BLaER1 (cell line): Measurements from ENCODE around the gene TNNI3K.

Source experiments
- H3K27ac ChIP-seq: shearing (Covaris generic); formaldehyde crosslinking; 2 replicates; pipeline ENCODE4 v1.8.1; 2022
- H3K27me3 ChIP-seq: shearing (Covaris generic); formaldehyde crosslinking; 2 replicates; pipeline ENCODE4 v1.8.1; 2022
- H3K36me3 ChIP-seq: shearing (Covaris generic); formaldehyde crosslinking; 2 replicates; pipeline ENCODE4 v1.8.1; 2022
- H3K4me1 ChIP-seq: shearing (Covaris generic); formaldehyde crosslinking; 2 replicates; pipeline ENCODE4 v1.8.1; 2022
- H3K4me2 ChIP-seq: shearing (Covaris generic); formaldehyde crosslinking; 2 replicates; pipeline ENCODE4 v1.8.1; 2022
- H3K4me3 ChIP-seq: shearing (Covaris generic); formaldehyde crosslinking; 2 replicates; pipeline ENCODE4 v1.8.1; 2022
- H3K9ac ChIP-seq: shearing (Covaris generic); formaldehyde crosslinking; 2 replicates; pipeline ENCODE4 v1.8.1; 2022
- H3K9me3 ChIP-seq: shearing (Covaris generic); formaldehyde crosslinking; 2 replicates; pipeline ENCODE4 v1.8.1; 2022
- H4K20me1 ChIP-seq: shearing (Covaris generic); formaldehyde crosslinking; 2 replicates; pipeline ENCODE4 v1.8.1; 2022
- Cebpa-rat ChIP-seq: shearing (Covaris generic); IDR thresholded peaks from 2 replicates; pipeline ENCODE4 v1.8.1; 2022

Gene TNNI3K

DNA sequence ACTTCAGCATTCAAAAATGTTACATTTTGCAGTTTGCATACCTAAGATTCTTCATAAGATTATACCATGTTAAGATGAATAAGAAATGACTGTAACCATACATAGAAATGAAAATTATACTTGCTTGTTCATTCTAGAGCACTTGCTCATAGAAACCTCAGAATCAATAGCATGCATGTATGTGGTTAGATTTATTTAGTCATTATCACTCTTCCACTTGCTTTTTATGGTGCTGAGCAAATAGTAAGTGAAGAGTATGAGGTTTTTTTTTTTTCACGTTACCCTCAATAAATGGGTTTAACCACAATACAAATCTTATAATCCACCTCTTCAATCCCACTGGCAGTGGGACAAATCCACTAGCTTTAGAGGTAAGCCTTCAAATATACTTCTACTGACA lies 192.5 kb downstream of the TNNI3K start:
- H3K9ac ChIP-seq: no peak overlapping the region
- H4K20me1 ChIP-seq: no peaks in the 10 kb centered on the region
- no peak overlapping the region for H3K27ac ChIP-seq
- no peak for TF ChIP-seq Cebpa-rat
- no peaks in the 10 kb centered on the region for H3K36me3 ChIP-seq
- no peaks in the 10 kb centered on the region for H3K4me1 ChIP-seq
- no peaks in the 10 kb centered on the region for H3K9me3 ChIP-seq
- H3K27me3 ChIP-seq: no peaks in the 10 kb centered on the region
- H3K4me2 ChIP-seq: no peak overlapping the region
- no peak overlapping the region for H3K4me3 ChIP-seq

DNA sequence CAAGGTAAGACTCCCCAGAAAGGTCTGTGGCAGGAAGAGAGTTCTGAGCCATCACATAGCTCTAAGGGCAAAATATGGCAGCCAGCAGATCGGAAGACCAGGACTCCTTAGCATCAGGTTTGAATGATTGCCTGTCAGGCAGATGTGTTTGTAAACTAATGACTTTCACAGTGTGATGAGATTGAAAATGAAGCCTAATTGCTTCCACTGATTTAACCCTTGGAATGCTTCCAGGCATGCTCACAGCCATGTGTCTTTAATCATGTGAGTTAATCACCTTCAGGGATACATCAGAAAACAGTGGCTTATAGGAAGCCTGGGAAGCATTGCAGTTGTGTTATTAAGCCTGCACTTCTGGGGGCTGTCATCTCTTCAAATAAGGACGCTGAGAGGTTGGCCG lies 194.4 kb downstream of the TNNI3K start:
- Histone ChIP-seq H3K27ac (no peak overlapping the region), H3K9ac (no peak overlapping the region), H3K27me3 (no peaks in the 10 kb centered on the region), H3K9me3 (no peaks in the 10 kb centered on the region), H3K36me3 (no peaks in the 10 kb centered on the region), H3K4me2 (no peak overlapping the region), H3K4me1 (no peaks in the 10 kb centered on the region), H4K20me1 (no peaks in the 10 kb centered on the region), H3K4me3 (no peak overlapping the region)
- TF ChIP-seq Cebpa-rat: no peak

DNA sequence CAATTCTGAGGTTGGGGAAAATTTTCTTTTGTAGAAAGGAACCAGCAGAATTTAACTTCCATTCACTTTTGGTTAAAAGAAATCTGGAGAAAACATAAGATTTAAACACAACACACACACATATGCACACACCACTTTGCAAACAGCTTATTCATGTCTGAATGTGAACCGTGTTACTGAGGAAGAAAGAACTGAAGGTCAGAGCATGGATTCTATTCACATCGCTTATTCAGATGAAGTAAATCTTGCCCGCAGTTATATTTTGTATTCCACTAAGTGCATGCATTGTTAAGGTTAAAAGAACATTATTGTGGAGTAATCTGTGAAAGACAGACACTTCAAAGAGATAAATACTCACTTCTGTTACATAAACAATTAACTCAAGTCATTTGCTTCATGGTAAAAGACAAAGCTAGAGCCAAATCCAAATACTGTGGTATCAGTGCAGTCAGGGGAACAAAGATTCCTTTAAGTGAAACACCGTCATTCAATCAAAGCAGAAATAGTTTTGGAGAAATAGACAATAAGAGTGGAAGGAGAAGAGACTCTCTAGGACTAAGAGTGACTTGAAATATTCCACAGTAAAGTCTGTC lies 195.3 kb downstream of the TNNI3K start:
- H3K9ac ChIP-seq: no peak overlapping the region
- H3K4me3 ChIP-seq: no peak overlapping the region
- TF ChIP-seq Cebpa-rat: no peak
- H4K20me1 ChIP-seq: no peaks in the 10 kb centered on the region
- no peak overlapping the region for H3K27ac ChIP-seq
- H3K4me2 ChIP-seq: no peak overlapping the region
- H3K27me3 ChIP-seq: no peaks in the 10 kb centered on the region
- H3K9me3 ChIP-seq: no peaks in the 10 kb centered on the region
- H3K36me3 ChIP-seq: no peaks in the 10 kb centered on the region
- H3K4me1 ChIP-seq: no peaks in the 10 kb centered on the region

DNA sequence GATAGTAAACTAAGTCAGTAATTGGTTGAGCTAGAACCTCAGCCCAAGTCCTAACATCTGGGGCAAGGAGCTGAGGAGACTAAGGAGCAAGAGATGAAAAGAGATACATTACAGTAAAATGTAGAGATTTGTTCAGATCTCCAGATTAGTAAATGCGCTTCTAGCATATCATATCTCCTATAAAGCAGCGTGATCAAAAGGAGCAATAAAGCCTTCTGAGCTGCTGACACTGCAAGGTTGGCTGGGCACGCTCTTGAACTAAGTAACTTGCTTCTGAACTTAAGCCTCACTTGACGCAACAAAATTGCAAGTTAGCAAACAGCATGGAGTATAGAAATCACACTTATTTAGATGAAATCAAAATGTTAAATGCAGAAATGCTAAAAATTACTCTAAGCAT lies 196.3 kb downstream of the TNNI3K start:
- no peak for TF ChIP-seq Cebpa-rat
- Histone ChIP-seq H3K27ac (no peak overlapping the region), H3K4me1 (peaks cover 6% of the 10 kb centered on the region; the same call in 1 of the 2 replicates), H3K27me3 (no peaks in the 10 kb centered on the region), H4K20me1 (no peaks in the 10 kb centered on the region), H3K4me3 (no peak overlapping the region), H3K4me2 (no peak overlapping the region), H3K36me3 (no peaks in the 10 kb centered on the region), H3K9ac (no peak overlapping the region), H3K9me3 (no peaks in the 10 kb centered on the region)

DNA sequence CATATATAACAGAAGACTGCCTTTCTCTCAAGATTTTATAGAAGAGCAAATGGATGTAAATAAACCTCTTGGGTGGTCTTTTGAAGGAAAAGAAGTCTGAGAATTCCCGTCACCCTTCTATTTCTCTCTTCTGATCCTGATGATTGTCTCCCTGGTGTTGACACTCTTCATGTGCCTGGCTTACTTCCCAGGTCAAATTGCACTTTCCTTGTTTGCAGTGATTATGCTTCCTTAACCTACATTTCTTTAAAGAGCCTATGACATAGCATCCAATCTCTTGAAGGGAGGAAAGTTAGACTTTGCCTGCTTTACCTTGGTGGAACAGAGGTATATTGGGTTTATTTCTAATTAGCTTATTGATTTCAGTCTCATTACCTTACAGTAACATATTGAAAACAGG lies 197.1 kb downstream of the TNNI3K start:
- H3K9ac ChIP-seq: no peak overlapping the region
- peaks cover 6% of the 10 kb centered on the region; the same call in 1 of the 2 replicates for H3K4me1 ChIP-seq
- H3K27me3 ChIP-seq: no peaks in the 10 kb centered on the region
- TF ChIP-seq Cebpa-rat: no peak
- no peaks in the 10 kb centered on the region for H3K36me3 ChIP-seq
- no peak overlapping the region for H3K4me3 ChIP-seq
- no peak overlapping the region for H3K4me2 ChIP-seq
- no peak overlapping the region for H3K27ac ChIP-seq
- no peaks in the 10 kb centered on the region for H3K9me3 ChIP-seq
- H4K20me1 ChIP-seq: no peaks in the 10 kb centered on the region

DNA sequence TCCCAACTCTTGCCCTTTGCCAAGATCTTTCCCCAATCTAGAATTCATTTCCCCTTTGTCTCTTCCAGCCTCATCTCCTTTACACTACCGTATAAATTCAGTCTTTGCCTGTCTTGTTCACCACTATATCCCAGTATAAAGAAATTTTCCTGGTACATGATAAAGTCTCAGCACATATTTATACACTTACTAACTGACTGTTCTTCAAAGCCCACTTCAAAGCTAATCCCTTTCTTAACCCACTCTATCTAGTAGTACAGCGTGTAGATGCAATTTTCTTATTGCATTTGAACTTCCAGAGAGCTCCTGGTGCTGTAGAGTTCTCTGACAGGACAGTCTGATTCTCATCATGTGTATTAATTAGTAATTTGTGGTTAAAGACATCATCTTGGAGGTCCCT lies 199.1 kb downstream of the TNNI3K start:
- no peak for TF ChIP-seq Cebpa-rat
- Histone ChIP-seq H3K4me2 (no peak overlapping the region), H4K20me1 (no peaks in the 10 kb centered on the region)

DNA sequence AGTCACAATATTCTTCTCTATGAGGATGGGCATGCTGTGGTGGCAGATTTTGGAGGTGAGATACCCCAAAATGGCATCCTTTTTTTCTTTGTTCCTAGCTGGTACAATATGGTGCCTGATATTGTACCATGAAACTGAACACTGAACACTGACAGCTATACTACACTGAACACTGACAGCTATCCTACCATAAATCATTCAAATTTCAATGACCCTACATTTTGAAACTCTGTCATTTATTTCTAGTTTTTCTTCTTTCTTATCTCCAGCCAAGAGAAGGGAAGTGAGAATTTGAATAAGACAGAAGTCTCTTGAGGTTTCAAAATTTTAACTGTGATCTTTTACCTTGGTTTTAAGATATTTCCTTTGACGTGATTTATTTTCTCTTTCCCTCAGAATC lies 200.9 kb downstream of the TNNI3K start:
- H3K4me2 ChIP-seq: no peak overlapping the region
- H4K20me1 ChIP-seq: no peaks in the 10 kb centered on the region
- no peaks in the 10 kb centered on the region for H3K27me3 ChIP-seq
- H3K9me3 ChIP-seq: no peaks in the 10 kb centered on the region
- H3K36me3 ChIP-seq: no peaks in the 10 kb centered on the region
- no peak for TF ChIP-seq Cebpa-rat
- H3K27ac ChIP-seq: no peak overlapping the region
- no peak overlapping the region for H3K4me3 ChIP-seq
- H3K4me1 ChIP-seq: peaks cover 6% of the 10 kb centered on the region; the same call in 1 of the 2 replicates
- H3K9ac ChIP-seq: no peak overlapping the region

More for the DNA sequence above, 199.1 kb downstream of the TNNI3K start:
- Histone ChIP-seq H3K4me3 (no peak overlapping the region), H3K9ac (no peak overlapping the region), H3K4me1 (peaks cover 6% of the 10 kb centered on the region; the same call in 1 of the 2 replicates), H3K27ac (no peak overlapping the region), H3K27me3 (no peaks in the 10 kb centered on the region), H3K36me3 (no peaks in the 10 kb centered on the region), H3K9me3 (no peaks in the 10 kb centered on the region)

DNA sequence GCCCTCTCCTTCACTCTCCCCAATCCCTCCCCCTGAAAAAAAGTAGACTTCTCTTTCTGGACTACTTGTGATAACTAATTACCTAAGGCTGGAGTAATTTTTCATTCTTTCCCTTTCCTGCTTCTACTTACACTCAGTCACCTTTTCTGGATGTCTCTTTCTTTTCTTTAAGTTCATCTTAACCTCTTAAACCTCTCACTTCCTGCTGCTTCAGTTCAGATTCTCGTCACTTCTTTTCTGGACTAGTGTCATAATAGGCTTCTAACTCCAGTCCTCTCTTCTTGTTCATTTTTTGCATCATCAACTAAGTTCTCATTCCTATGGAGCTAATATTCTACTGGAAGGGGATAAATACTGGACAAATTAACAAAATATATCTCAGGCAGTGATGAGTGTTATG lies 201.8 kb downstream of the TNNI3K start:
- no peak overlapping the region for H3K4me2 ChIP-seq

DNA sequence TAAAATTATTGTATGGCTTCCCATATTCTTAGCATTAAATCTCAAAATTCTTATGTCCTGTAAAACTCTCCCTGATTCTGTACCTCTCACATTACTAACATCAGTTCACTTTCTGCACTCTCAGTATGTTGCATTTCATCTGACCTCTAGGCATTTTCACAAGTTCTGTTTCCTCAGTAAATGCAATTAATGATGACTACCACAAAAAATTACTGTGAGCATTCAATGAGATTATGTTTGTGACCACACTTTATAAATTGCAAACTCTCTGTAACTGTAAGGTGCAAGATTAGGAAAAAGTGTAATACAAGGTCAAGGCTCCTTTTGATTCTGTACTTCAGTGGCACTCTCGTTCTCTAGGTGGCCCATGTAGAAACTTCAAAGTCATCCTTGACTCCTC lies 216.8 kb downstream of the TNNI3K start:
- H3K9ac ChIP-seq: no peak overlapping the region
- H3K9me3 ChIP-seq: no peaks in the 10 kb centered on the region
- H3K4me3 ChIP-seq: no peak overlapping the region
- H3K27me3 ChIP-seq: no peaks in the 10 kb centered on the region
- no peaks in the 10 kb centered on the region for H4K20me1 ChIP-seq
- no peaks in the 10 kb centered on the region for H3K36me3 ChIP-seq
- no peak overlapping the region for H3K27ac ChIP-seq
- TF ChIP-seq Cebpa-rat: no peak
- no peaks in the 10 kb centered on the region for H3K4me1 ChIP-seq
- H3K4me2 ChIP-seq: no peak overlapping the region

More for the DNA sequence above, 201.8 kb downstream of the TNNI3K start:
- H3K9me3 ChIP-seq: no peaks in the 10 kb centered on the region
- H3K27ac ChIP-seq: no peak overlapping the region
- H3K4me3 ChIP-seq: no peak overlapping the region
- H3K4me1 ChIP-seq: peaks cover 6% of the 10 kb centered on the region; the same call in 1 of the 2 replicates
- no peaks in the 10 kb centered on the region for H3K27me3 ChIP-seq
- H3K9ac ChIP-seq: no peak overlapping the region
- H3K36me3 ChIP-seq: no peaks in the 10 kb centered on the region
- no peak for TF ChIP-seq Cebpa-rat
- no peaks in the 10 kb centered on the region for H4K20me1 ChIP-seq

DNA sequence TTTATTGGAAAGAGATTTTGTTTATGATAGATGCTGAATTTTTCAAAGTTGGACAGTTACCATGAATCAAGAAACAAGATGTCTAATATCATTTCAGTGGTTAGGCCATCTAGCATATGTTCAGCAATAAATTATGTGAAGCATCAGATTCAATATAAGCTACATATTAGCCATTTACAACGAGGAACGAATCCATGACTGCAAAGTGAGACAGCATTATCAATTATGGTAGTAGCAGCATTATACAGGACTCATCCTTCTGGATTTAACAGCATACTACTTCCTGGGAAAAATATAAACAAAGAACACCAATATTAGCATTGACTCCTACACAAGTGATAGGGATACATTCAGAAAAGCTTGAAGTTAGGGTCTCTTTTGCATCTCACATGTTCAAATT lies 218.1 kb downstream of the TNNI3K start:
- Histone ChIP-seq H3K9me3 (no peaks in the 10 kb centered on the region), H3K36me3 (no peaks in the 10 kb centered on the region), H3K4me3 (no peak overlapping the region), H3K27me3 (no peaks in the 10 kb centered on the region), H3K9ac (no peak overlapping the region), H3K4me2 (no peak overlapping the region), H3K4me1 (no peaks in the 10 kb centered on the region), H4K20me1 (no peaks in the 10 kb centered on the region), H3K27ac (no peak overlapping the region)
- TF ChIP-seq Cebpa-rat: no peak

DNA sequence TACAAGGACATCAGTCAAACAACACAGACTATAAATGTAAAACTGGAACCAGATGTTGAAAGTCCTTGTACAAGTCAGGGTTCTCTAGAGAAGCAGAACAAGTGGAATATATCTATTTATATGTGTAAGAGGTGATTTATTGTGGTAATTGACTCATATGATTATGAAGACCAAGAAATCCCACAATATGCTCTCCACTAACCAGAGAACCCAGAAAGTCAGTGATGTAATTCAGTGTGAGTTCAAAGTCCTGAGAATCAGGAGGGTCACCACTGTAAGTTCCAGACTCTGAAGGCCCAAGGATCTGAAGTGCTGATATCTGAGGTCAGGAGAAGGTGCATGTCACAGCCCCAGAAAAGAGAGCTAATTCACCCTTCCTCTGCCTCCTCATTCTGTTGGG lies 220.2 kb downstream of the TNNI3K start:
- H3K27ac ChIP-seq: no peak overlapping the region
- no peaks in the 10 kb centered on the region for H4K20me1 ChIP-seq
- H3K27me3 ChIP-seq: no peaks in the 10 kb centered on the region
- no peaks in the 10 kb centered on the region for H3K9me3 ChIP-seq
- H3K4me2 ChIP-seq: no peak overlapping the region
- H3K36me3 ChIP-seq: no peaks in the 10 kb centered on the region
- H3K9ac ChIP-seq: no peak overlapping the region
- no peak for TF ChIP-seq Cebpa-rat
- H3K4me3 ChIP-seq: no peak overlapping the region
- no peaks in the 10 kb centered on the region for H3K4me1 ChIP-seq
